Measurements from ENCODE around the gene NHSL1.

DNA sequence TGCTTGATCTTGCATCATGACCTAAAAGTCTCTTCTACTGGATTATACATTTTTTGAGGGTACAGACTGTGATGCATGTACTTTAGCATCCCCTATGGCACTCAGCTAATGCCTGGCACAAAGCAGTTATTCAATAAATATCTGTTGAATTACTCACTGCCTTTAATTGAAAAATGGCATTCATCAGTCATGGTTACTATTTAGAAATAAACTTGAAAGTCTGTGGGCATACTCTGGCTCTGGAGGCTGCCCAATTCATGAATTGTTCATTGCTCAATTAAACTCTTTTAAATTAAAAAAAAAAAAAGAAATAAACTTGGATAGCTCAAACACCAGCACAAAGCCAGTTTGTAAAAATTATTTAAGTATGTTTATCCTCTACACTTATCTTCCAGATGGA, 55.3 kb downstream of the NHSL1 start:
- TF ChIP-seq NANOG (IDR thresholded peaks at IDR 0.05; ENCODE audit: insufficient read depth, low read depth, low read length, poor library complexity, severe bottlenecking) (no peak), RXRA (IDR thresholded peaks at IDR 0.05; ENCODE audit: insufficient read depth, low read depth, low read length) (no peak), JUN (IDR thresholded peaks at IDR 0.05; ENCODE audit: low read depth, low read length) (no peak), HDAC6 (IDR thresholded peaks at IDR 0.05; ENCODE audit: low read depth, low read length) (no peak), CEBPB (IDR thresholded peaks at IDR 0.05; ENCODE audit: low read depth, low read length) (no peak), MAFK (IDR thresholded peaks at IDR 0.05; ENCODE audit: low read depth, low read length) (no peak), EZH2 (IDR thresholded peaks at IDR 0.05; ENCODE audit: low read depth, low read length, severe bottlenecking) (no peak)
- TF ChIP-seq, protein P1, sequence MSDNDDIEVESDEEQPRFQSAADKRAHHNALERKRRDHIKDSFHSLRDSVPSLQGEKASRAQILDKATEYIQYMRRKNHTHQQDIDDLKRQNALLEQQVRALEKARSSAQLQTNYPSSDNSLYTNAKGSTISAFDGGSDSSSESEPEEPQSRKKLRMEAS (IDR thresholded peaks at IDR 0.05) = no peak
- TF ChIP-seq, protein P2, sequence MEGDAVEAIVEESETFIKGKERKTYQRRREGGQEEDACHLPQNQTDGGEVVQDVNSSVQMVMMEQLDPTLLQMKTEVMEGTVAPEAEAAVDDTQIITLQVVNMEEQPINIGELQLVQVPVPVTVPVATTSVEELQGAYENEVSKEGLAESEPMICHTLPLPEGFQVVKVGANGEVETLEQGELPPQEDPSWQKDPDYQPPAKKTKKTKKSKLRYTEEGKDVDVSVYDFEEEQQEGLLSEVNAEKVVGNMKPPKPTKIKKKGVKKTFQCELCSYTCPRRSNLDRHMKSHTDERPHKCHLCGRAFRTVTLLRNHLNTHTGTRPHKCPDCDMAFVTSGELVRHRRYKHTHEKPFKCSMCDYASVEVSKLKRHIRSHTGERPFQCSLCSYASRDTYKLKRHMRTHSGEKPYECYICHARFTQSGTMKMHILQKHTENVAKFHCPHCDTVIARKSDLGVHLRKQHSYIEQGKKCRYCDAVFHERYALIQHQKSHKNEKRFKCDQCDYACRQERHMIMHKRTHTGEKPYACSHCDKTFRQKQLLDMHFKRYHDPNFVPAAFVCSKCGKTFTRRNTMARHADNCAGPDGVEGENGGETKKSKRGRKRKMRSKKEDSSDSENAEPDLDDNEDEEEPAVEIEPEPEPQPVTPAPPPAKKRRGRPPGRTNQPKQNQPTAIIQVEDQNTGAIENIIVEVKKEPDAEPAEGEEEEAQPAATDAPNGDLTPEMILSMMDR (IDR thresholded peaks at IDR 0.05; ENCODE audit: control extremely low read depth in 1 of 3, insufficient read depth in 1 of 3, low read depth in 1 of 3, low read length in 3 of 3) = no peak
